Activated naive CD4-positive, alpha-beta T cell treated with anti-CD3 and anti-CD28 coated beads, Interleukin-2, amount 10 ng/mL, durations not matched to agents 7 days and 5 days (primary cell): ENCODE measurements around the gene MBOAT2.

ENCODE experiments used
- CTCF ChIA-PET: fragments of 350-600 bp; sonication (Branson Sonifier 250); formaldehyde crosslinking; loops from one replicate; lab custom pipeline; 2021; ENCODE audit warnings: antibody characterized with exemption; lab: Charles Lee
- DNase-seq: peaks from one replicate; pipeline ENCODE4 v3.0.0-alpha.2; 2020
- H3K27ac Mint-ChIP-seq: one replicate; pipeline ENCODE4 v1.8.0; 2021; ENCODE audit warnings: mild to moderate bottlenecking, moderate library complexity, mixed read lengths
- H3K27me3 Mint-ChIP-seq: one replicate; pipeline ENCODE4 v1.8.0; 2021; ENCODE audit warnings: mild to moderate bottlenecking, mixed read lengths
- H3K36me3 Mint-ChIP-seq: one replicate; pipeline ENCODE4 v1.8.0; 2021; ENCODE audit warnings: mixed read lengths
- H3K4me1 Mint-ChIP-seq: one replicate; pipeline ENCODE4 v1.8.0; 2021; ENCODE audit warnings: mixed read lengths
- H3K4me3 Mint-ChIP-seq: one replicate; pipeline ENCODE4 v1.8.0; 2021; ENCODE audit warnings: mild to moderate bottlenecking, moderate library complexity, mixed read lengths
- H3K9me3 Mint-ChIP-seq: one replicate; pipeline ENCODE4 v1.8.0; 2021; ENCODE audit warnings: mixed read lengths

The MBOAT2 gene

GRCh38 chr2:8851811-8852560 lies 151.5 kb downstream of the MBOAT2 start:
- Mint-ChIP-seq H3K4me3 (no peak overlapping the region), H3K36me3 (no peaks in the 10 kb centered on the region), H3K27ac (no peak overlapping the region), H3K27me3 (peaks cover 17% of the 10 kb centered on the region), H3K9me3 (no peaks in the 10 kb centered on the region), H3K4me1 (no peaks in the 10 kb centered on the region)
- no peak for DNase-seq
- CTCF ChIA-PET, result no interaction called here

GRCh38 chr2:8850845-8851487 lies 152.5 kb downstream of the MBOAT2 start:
- no peaks in the 10 kb centered on the region for H3K4me1 Mint-ChIP-seq
- no peak overlapping the region for H3K4me3 Mint-ChIP-seq
- DNase-seq, result no peak
- no peaks in the 10 kb centered on the region for H3K36me3 Mint-ChIP-seq
- H3K27me3 Mint-ChIP-seq, result peaks cover 21% of the 10 kb centered on the region
- no peak overlapping the region for H3K27ac Mint-ChIP-seq
- CTCF ChIA-PET, result no interaction called here
- no peaks in the 10 kb centered on the region for H3K9me3 Mint-ChIP-seq

- Mint-ChIP-seq H3K36me3 (no peaks in the 10 kb centered on the region), H3K27ac (no peak overlapping the region), H3K4me1 (no peaks in the 10 kb centered on the region), H3K27me3 (peaks cover 24% of the 10 kb centered on the region), H3K4me3 (no peak overlapping the region), H3K9me3 (no peaks in the 10 kb centered on the region)
- CTCF ChIA-PET, result no interaction called here
- no peak for DNase-seq
These were observed 154.2 kb downstream of the MBOAT2 start for GRCh38 chr2:8849327-8849726.

GRCh38 chr2:8848328-8849100 lies 155.0 kb downstream of the MBOAT2 start:
- no peaks in the 10 kb centered on the region for H3K9me3 Mint-ChIP-seq
- no peaks in the 10 kb centered on the region for H3K36me3 Mint-ChIP-seq
- H3K4me1 Mint-ChIP-seq, result no peaks in the 10 kb centered on the region
- no peak overlapping the region for H3K27ac Mint-ChIP-seq
- H3K4me3 Mint-ChIP-seq, result no peak overlapping the region
- peaks cover 24% of the 10 kb centered on the region for H3K27me3 Mint-ChIP-seq
- no peak for DNase-seq
- CTCF ChIA-PET, result no interaction called here

- H3K9me3 Mint-ChIP-seq, result no peaks in the 10 kb centered on the region
- CTCF ChIA-PET, result no interaction called here
- H3K36me3 Mint-ChIP-seq, result no peaks in the 10 kb centered on the region
- no peak overlapping the region for H3K4me3 Mint-ChIP-seq
- H3K27me3 Mint-ChIP-seq, result peaks cover 24% of the 10 kb centered on the region
- DNase-seq, result no peak
- no peaks in the 10 kb centered on the region for H3K4me1 Mint-ChIP-seq
- no peak overlapping the region for H3K27ac Mint-ChIP-seq
These were observed 156.1 kb downstream of the MBOAT2 start for GRCh38 chr2:8847400-8847799.

- Mint-ChIP-seq H3K4me1 (peaks cover 2% of the 10 kb centered on the region), H3K27ac (no peak overlapping the region), H3K27me3 (peaks cover 20% of the 10 kb centered on the region), H3K36me3 (peaks cover 2% of the 10 kb centered on the region), H3K9me3 (no peaks in the 10 kb centered on the region), H3K4me3 (no peak overlapping the region)
- DNase-seq, result no peak
- CTCF ChIA-PET, result no interaction called here
These were observed 161.6 kb downstream of the MBOAT2 start for GRCh38 chr2:8841932-8842331.

- no peak overlapping the region for H3K4me3 Mint-ChIP-seq
- peaks cover 9% of the 10 kb centered on the region for H3K27me3 Mint-ChIP-seq
- peaks cover 14% of the 10 kb centered on the region for H3K4me1 Mint-ChIP-seq
- H3K27ac Mint-ChIP-seq, result no peak overlapping the region
- no peak for DNase-seq
- peaks cover 4% of the 10 kb centered on the region for H3K36me3 Mint-ChIP-seq
- CTCF ChIA-PET, result no interaction called here
- H3K9me3 Mint-ChIP-seq, result no peaks in the 10 kb centered on the region
These were observed 162.9 kb downstream of the MBOAT2 start for GRCh38 chr2:8840475-8841091.

GRCh38 chr2:8839189-8839965 lies 164.1 kb downstream of the MBOAT2 start:
- CTCF ChIA-PET, result no interaction called here
- Mint-ChIP-seq H3K4me1 (peaks cover 24% of the 10 kb centered on the region), H3K36me3 (peaks cover 4% of the 10 kb centered on the region), H3K27ac (no peak overlapping the region), H3K4me3 (no peak overlapping the region), H3K27me3 (no peaks in the 10 kb centered on the region), H3K9me3 (no peaks in the 10 kb centered on the region)
- no peak for DNase-seq

- Mint-ChIP-seq H3K27me3 (no peaks in the 10 kb centered on the region), H3K4me3 (peak overlapping the region; percentile 99), H3K9me3 (no peaks in the 10 kb centered on the region), H3K4me1 (peaks cover 29% of the 10 kb centered on the region), H3K27ac (peak overlapping the region; percentile 95), H3K36me3 (peaks cover 10% of the 10 kb centered on the region)
- DNase-seq, result no peak
- CTCF ChIA-PET, result no interaction called here
These were observed 165.7 kb downstream of the MBOAT2 start for GRCh38 chr2:8837795-8838140.

GRCh38 chr2:8836971-8837794 lies 166.3 kb downstream of the MBOAT2 start, which contains the start of gene KIDINS220:
TSS of gene KIDINS220 (minus strand) at chr2:8837613. CDS start at chr2:8827093, 10,520 bp downstream.
- peak; percentile 88 for DNase-seq
- Mint-ChIP-seq H3K27ac (peak within 1 kb of the TSS; percentile 95), H3K36me3 (peaks cover 10% of the 10 kb centered on the region), H3K27me3 (no peaks in the 10 kb centered on the region), H3K4me3 (peak within 1 kb of the TSS; percentile 99), H3K4me1 (peaks cover 29% of the 10 kb centered on the region), H3K9me3 (no peaks in the 10 kb centered on the region)
- CTCF ChIA-PET, result no interaction called here

- H3K4me1 Mint-ChIP-seq, result peaks cover 35% of the 10 kb centered on the region
- H3K4me3 Mint-ChIP-seq, result peak overlapping the region; percentile 31
- no peaks in the 10 kb centered on the region for H3K9me3 Mint-ChIP-seq
- H3K36me3 Mint-ChIP-seq, result peaks cover 10% of the 10 kb centered on the region
- CTCF ChIA-PET, result no interaction called here
- H3K27me3 Mint-ChIP-seq, result no peaks in the 10 kb centered on the region
- no peak for DNase-seq
- no peak overlapping the region for H3K27ac Mint-ChIP-seq
These were observed 168.2 kb downstream of the MBOAT2 start for GRCh38 chr2:8835279-8835678.

- H3K9me3 Mint-ChIP-seq, result no peaks in the 10 kb centered on the region
- H3K27me3 Mint-ChIP-seq, result no peaks in the 10 kb centered on the region
- H3K4me1 Mint-ChIP-seq, result peaks cover 35% of the 10 kb centered on the region
- CTCF ChIA-PET, result no interaction called here
- no peak overlapping the region for H3K4me3 Mint-ChIP-seq
- peaks cover 10% of the 10 kb centered on the region for H3K36me3 Mint-ChIP-seq
- no peak for DNase-seq
- H3K27ac Mint-ChIP-seq, result no peak overlapping the region
These were observed 169.6 kb downstream of the MBOAT2 start for GRCh38 chr2:8833853-8834252.

GRCh38 chr2:8831516-8831915 lies 172.0 kb downstream of the MBOAT2 start:
- H3K27ac Mint-ChIP-seq, result no peak overlapping the region
- peaks cover 30% of the 10 kb centered on the region for H3K4me1 Mint-ChIP-seq
- no peak overlapping the region for H3K4me3 Mint-ChIP-seq

More at GRCh38 chr2:8831516-8831915, 172.0 kb downstream of the MBOAT2 start:
- Mint-ChIP-seq H3K9me3 (no peaks in the 10 kb centered on the region), H3K36me3 (peaks cover 7% of the 10 kb centered on the region), H3K27me3 (no peaks in the 10 kb centered on the region)
- no peak for DNase-seq
- CTCF ChIA-PET, result no interaction called here
